ENCODE measurements around the gene UBAP1L.
"Not testable (repeated sequence)": the region's sequence is repeated elsewhere in the genome, so short reads cannot be mapped to it uniquely, and the experiment has no call there.

Gene UBAP1L

GRCh38 chr15:65062726-65063125 lies 52.3 kb downstream of the UBAP1L start:
- no peak for DNase-seq

- no peak for DNase-seq
These were observed 52.9 kb downstream of the UBAP1L start for GRCh38 chr15:65062061-65062460.

- no peak for DNase-seq
These were observed 54.2 kb downstream of the UBAP1L start for GRCh38 chr15:65060641-65061397.

- DNase-seq, result no peak
These were observed 54.9 kb downstream of the UBAP1L start for GRCh38 chr15:65059931-65060596.

GRCh38 chr15:65059369-65059750 lies 55.6 kb downstream of the UBAP1L start:
- no peak for DNase-seq

GRCh38 chr15:65058394-65059368 lies 56.3 kb downstream of the UBAP1L start:
- DNase-seq, result no peak

GRCh38 chr15:65057549-65057940 lies 57.5 kb downstream of the UBAP1L start:
- DNase-seq, result no peak

- DNase-seq, result no peak
These were observed 58.0 kb downstream of the UBAP1L start for GRCh38 chr15:65056868-65057548.

- DNase-seq, result no peak
These were observed 58.9 kb downstream of the UBAP1L start for GRCh38 chr15:65056106-65056505.

- DNase-seq, result no peak
These were observed 59.7 kb downstream of the UBAP1L start for GRCh38 chr15:65055201-65055870.

GRCh38 chr15:65054333-65055200 lies 60.4 kb downstream of the UBAP1L start:
- peak; percentile 51 to 52 for DNase-seq

- no peak for DNase-seq
These were observed 62.0 kb downstream of the UBAP1L start for GRCh38 chr15:65052956-65053355.

- DNase-seq, result no peak
These were observed 63.7 kb downstream of the UBAP1L start for GRCh38 chr15:65051266-65051665.

GRCh38 chr15:65050270-65050669 lies 64.7 kb downstream of the UBAP1L start:
- no peak for DNase-seq

GRCh38 chr15:65049418-65049840 lies 65.6 kb downstream of the UBAP1L start:
- DNase-seq, result peak; percentile 89 to 93

GRCh38 chr15:65048241-65048640 lies 66.8 kb downstream of the UBAP1L start:
- DNase-seq, result no peak

- DNase-seq, result no peak
These were observed 70.1 kb downstream of the UBAP1L start, which contains the start of gene SLC51B for GRCh38 chr15:65044724-65045481. SLC51B (plus strand) TSS chr15:65045387; CDS start chr15:65050005, 4,618 bp downstream.

- DNase-seq, result not testable (repeated sequence)
These were observed 70.8 kb downstream of the UBAP1L start for GRCh38 chr15:65044218-65044617.

GRCh38 chr15:65042776-65043327 lies 72.1 kb downstream of the UBAP1L start:
- DNase-seq, result no peak
